HL-60 (cell line): ENCODE results near the gene TMCO2.

Experiments used
- DNase-seq, 2 experiments: peaks; one replicate each; pipeline ENCODE4 v3.0.0-alpha.2; 2010 to 2020; ENCODE audit warnings: low read depth in 1 of 2, low spot score in 1 of 2
- H3K27ac ChIP-seq: fragments of 250-450 bp; sonication (Bioruptor Pico); replicated peaks from 2 replicates; pipeline ENCODE4 v1.5.1; 2020; ENCODE audit warnings: mild to moderate bottlenecking, moderate library complexity
- H3K27me3 ChIP-seq: fragments of 250-450 bp; sonication (Bioruptor Pico); 2 replicates; pipeline ENCODE4 v1.5.1; 2021; ENCODE audit warnings: mild to moderate bottlenecking, moderate library complexity; ENCODE audit not compliant: insufficient read depth, poor library complexity, severe bottlenecking
- H3K4me3 ChIP-seq: replicated peaks from 2 replicates; pipeline ENCODE4 v1.5.1; 2011; ENCODE audit warnings: mild to moderate bottlenecking, control low read depth, low read length; ENCODE audit not compliant: insufficient read depth
- CTCF ChIP-seq: IDR thresholded peaks from one replicate; pipeline ENCODE4 v1.5.1; 2011; ENCODE audit warnings: low read length, control low read depth, inconsistent platforms; ENCODE audit not compliant: insufficient read depth
- GABPA ChIP-seq: IDR thresholded peaks from 2 replicates; pipeline ENCODE4 v1.6.1; 2012; ENCODE audit warnings: low read depth
- POLR2AphosphoS5 ChIP-seq: IDR thresholded peaks from 2 replicates; pipeline ENCODE4 v1.6.1; 2012; ENCODE audit warnings: low read depth
- REST ChIP-seq: IDR thresholded peaks from 2 replicates; pipeline ENCODE4 v1.6.1; 2012; ENCODE audit warnings: low read depth; ENCODE audit not compliant: insufficient replicate concordance
- SPI1 ChIP-seq: IDR thresholded peaks from 2 replicates; pipeline ENCODE4 v1.6.1; 2012; ENCODE audit warnings: low read depth, mild to moderate bottlenecking, borderline replicate concordance

TMCO2 gene

GRCh38 chr1:40300249-40300567 lies 52.5 kb downstream of the TMCO2 start:
- Histone ChIP-seq H3K4me3 (no peak overlapping the region), H3K27ac (no peak overlapping the region), H3K27me3 (no peaks in the 10 kb centered on the region)
- no peak for DNase-seq
- TF ChIP-seq CTCF (no peak), POLR2AphosphoS5 (no peak), REST (no peak), GABPA (no peak), SPI1 (no peak)

GRCh38 chr1:40300651-40301050 lies 52.9 kb downstream of the TMCO2 start:
- DNase-seq = no peak
- H3K4me3 ChIP-seq = no peak overlapping the region
- no peaks in the 10 kb centered on the region for H3K27me3 ChIP-seq
- no peak overlapping the region for H3K27ac ChIP-seq
- TF ChIP-seq POLR2AphosphoS5 = no peak
- TF ChIP-seq SPI1 = no peak
- no peak for TF ChIP-seq REST

GRCh38 chr1:40301066-40301465 lies 53.3 kb downstream of the TMCO2 start:
- no peak for TF ChIP-seq CTCF
- no peak for TF ChIP-seq POLR2AphosphoS5
- no peak for TF ChIP-seq GABPA
- no peak for TF ChIP-seq SPI1
- TF ChIP-seq REST = no peak
- H3K27me3 ChIP-seq = no peaks in the 10 kb centered on the region
- H3K4me3 ChIP-seq = no peak overlapping the region
- no peak overlapping the region for H3K27ac ChIP-seq
- no peak for DNase-seq
